Measurements from ENCODE around the gene CACNB3. TPM values are rescaled to one million over a fixed set of nuclear protein-coding genes. Genes with fewer than 3 reads are reported as not detected.

Gene CACNB3
- total RNA-seq, 1 donor from 2014 or later: 25.0 TPM

- Mint-ChIP-seq H3K27ac (no peak overlapping the region), H3K36me3 (peaks cover 19% of the 10 kb centered on the region), H3K27me3 (ENCODE audit: insufficient read depth, low read depth) (no peaks in the 10 kb centered on the region), H3K4me1 (peaks cover 13% of the 10 kb centered on the region), H3K9me3 (no peaks in the 10 kb centered on the region), H3K4me3 (no peak overlapping the region)
- no peak for TF ChIP-seq EZH2 (IDR thresholded peaks at IDR 0.05)
- TF ChIP-seq CTCF (IDR thresholded peaks at IDR 0.05): no peak
- TF ChIP-seq EZH2phosphoT487 (IDR thresholded peaks at IDR 0.05): no peak
- Histone ChIP-seq H3K27me3 (no peaks in the 10 kb centered on the region), H3K36me3 (no peaks in the 10 kb centered on the region), H3K9ac (no peak overlapping the region), H3F3A (ENCODE audit: low read depth) (no peaks in the 10 kb centered on the region), H3K9me3 (ENCODE audit: low read depth) (no peaks in the 10 kb centered on the region), H3K4me1 (peaks cover 3% of the 10 kb centered on the region), H3K27ac (no peak overlapping the region), H2AFZ (replicated peaks) (no peak overlapping the region), H3K4me3 (no peak overlapping the region), H4K20me1 (ENCODE audit: low read depth) (peaks cover 34% of the 10 kb centered on the region), H3K4me2 (no peak overlapping the region), H3K79me2 (ENCODE audit: low read depth) (peaks cover 41% of the 10 kb centered on the region)
- no peak for DNase-seq (ENCODE audit: low spot score)
These were observed 36.4 kb upstream of the CACNB3 start for GRCh38 chr12:48781750-48782456.

DNA sequence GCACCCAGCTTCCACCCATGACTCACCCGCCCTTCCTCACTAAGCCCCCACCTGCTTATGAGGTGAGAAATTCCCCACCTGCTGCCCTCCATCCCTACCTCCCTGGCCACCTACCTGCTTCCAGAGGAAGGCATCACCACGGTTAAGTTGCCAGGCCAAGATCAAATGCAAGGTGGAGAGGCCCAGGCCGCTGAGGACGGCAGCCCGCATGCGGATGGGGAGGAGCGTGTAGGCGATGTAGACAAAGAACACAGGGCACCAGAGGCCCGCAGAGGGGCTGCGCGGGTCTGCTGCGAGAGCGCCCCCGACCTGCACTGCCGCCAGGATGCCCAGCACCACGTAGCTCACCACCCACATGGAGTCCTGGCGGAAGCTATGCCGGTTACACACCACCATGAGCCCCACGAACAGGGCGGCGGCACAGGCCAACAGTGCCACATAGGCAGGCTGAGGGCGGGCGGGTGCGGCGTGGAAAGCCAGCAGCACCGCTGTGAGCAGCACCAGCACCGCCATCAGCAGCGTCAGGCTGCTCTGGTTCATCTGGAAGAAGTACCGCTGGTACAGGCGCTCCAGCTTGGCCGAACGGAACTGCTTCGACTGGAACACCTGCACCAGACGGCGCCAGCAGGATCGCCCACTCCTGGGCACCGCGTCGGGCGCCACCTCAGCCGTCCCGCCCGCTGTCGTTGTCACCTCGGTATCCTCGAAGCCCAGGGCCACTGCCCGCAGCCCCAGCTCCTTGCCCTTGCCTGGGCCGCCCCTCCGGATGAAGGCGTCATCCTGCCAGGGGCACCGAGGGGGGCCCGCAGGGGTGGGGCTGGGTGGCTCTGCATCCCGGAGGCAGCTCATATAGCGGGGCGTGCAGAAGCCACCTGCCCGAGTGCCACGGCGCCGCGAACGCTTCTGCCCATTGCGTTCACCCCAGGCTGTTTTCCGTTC is 35.6 kb upstream of the CACNB3 start:
- H3K79me2 ChIP-seq (ENCODE audit: low read depth): peaks cover 50% of the 10 kb centered on the region
- H3K4me1 ChIP-seq: peaks cover 11% of the 10 kb centered on the region
- no peak for DNase-seq (ENCODE audit: low spot score)
- Mint-ChIP-seq H3K4me3 (no peak overlapping the region), H3K9me3 (no peaks in the 10 kb centered on the region), H3K27me3 (ENCODE audit: insufficient read depth, low read depth) (no peaks in the 10 kb centered on the region), H3K4me1 (peaks cover 21% of the 10 kb centered on the region), H3K36me3 (peaks cover 13% of the 10 kb centered on the region), H3K27ac (no peak overlapping the region)
- no peak overlapping the region for H3K27ac ChIP-seq
- H2AFZ ChIP-seq (replicated peaks): no peak overlapping the region
- no peaks in the 10 kb centered on the region for H3K27me3 ChIP-seq
- H4K20me1 ChIP-seq (ENCODE audit: low read depth): peaks cover 42% of the 10 kb centered on the region
- no peak overlapping the region for H3K4me2 ChIP-seq
- TF ChIP-seq EZH2phosphoT487 (IDR thresholded peaks at IDR 0.05) (no peak), EZH2 (IDR thresholded peaks at IDR 0.05) (no peak), CTCF (IDR thresholded peaks at IDR 0.05) (no peak)
- H3K36me3 ChIP-seq: no peaks in the 10 kb centered on the region
- H3F3A ChIP-seq (ENCODE audit: low read depth): no peaks in the 10 kb centered on the region
- no peaks in the 10 kb centered on the region for H3K9me3 ChIP-seq (ENCODE audit: low read depth)
- H3K4me3 ChIP-seq: no peak overlapping the region
- no peak overlapping the region for H3K9ac ChIP-seq

DNA sequence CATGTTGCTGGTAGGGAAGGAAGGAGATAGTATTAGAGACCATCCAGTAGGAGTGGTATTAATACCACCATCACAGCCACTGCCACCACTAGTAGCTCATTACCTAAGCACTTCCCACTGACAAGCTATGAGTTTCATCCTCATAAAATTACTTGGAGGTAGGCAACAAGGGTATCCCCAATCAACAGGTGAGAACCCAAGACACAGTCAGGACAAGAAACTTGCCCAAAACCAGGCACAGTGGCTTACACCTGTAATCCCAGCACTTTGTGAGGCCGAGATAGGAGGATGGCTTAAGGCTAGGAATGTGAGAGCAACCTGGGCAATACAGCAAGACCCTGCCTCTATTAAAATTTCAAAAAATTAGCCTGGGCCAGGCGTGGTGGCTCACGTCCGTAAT is 34.9 kb upstream of the CACNB3 start:
- Histone ChIP-seq H3K27ac (no peak overlapping the region), H3K9me3 (ENCODE audit: low read depth) (no peaks in the 10 kb centered on the region), H3K79me2 (ENCODE audit: low read depth) (peaks cover 57% of the 10 kb centered on the region), H2AFZ (replicated peaks) (no peak overlapping the region), H3K27me3 (no peaks in the 10 kb centered on the region), H3K36me3 (no peaks in the 10 kb centered on the region), H4K20me1 (ENCODE audit: low read depth) (peaks cover 42% of the 10 kb centered on the region), H3K9ac (no peak overlapping the region), H3K4me1 (peaks cover 13% of the 10 kb centered on the region), H3K4me2 (no peak overlapping the region), H3F3A (ENCODE audit: low read depth) (no peaks in the 10 kb centered on the region), H3K4me3 (no peak overlapping the region)
- Mint-ChIP-seq H3K4me3 (no peak overlapping the region), H3K9me3 (no peaks in the 10 kb centered on the region), H3K27ac (no peak overlapping the region), H3K36me3 (peaks cover 9% of the 10 kb centered on the region), H3K27me3 (ENCODE audit: insufficient read depth, low read depth) (no peaks in the 10 kb centered on the region), H3K4me1 (peaks cover 26% of the 10 kb centered on the region)
- TF ChIP-seq CTCF (IDR thresholded peaks at IDR 0.05) (no peak), EZH2 (IDR thresholded peaks at IDR 0.05) (no peak), EZH2phosphoT487 (IDR thresholded peaks at IDR 0.05) (no peak)
- no peak for DNase-seq (ENCODE audit: low spot score)

Data from neural progenitor cell (in vitro differentiated cells).